HG03139 (cell line): Measurements from ENCODE around the gene NDUFS8.

ENCODE experiments used
- ATAC-seq: cut with Tn5 transposase; IDR thresholded peaks from one replicate; pipeline ENCODE4 v1.9.1; 2021; ENCODE audit not compliant: unreplicated experiment

The NDUFS8 gene

DNA sequence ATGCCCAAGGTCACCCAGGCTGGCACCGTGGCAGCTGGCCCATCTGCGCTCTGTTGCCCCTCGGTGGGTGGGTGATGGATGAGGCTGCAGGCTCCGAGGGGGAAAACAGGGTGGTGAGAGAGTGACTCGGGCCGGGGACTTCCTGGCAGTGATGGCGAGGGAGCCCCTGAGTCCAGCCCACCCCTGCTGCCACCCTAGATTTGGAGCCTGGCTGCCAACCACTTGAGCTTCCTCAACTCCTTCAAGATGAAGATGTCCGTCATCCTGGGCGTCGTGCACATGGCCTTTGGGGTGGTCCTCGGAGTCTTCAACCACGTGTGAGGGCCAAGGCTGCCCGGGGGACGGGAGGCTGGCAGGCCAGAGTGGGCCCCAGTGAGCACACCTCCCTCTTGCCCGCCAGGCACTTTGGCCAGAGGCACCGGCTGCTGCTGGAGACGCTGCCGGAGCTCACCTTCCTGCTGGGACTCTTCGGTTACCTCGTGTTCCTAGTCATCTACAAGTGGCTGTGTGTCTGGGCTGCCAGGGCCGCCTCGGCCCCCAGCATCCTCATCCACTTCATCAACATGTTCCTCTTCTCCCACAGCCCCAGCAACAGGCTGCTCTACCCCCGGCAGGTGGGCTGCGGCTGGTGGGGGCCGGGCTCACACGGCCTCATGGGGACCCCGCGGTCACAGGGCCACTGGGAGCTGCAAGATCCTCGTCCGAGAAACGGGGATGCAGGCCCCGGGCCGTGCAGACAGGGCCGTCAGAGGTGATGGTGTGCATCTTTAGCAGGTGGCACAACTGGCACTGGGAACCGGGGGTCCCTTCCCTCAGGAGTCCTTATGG, 18.4 kb downstream of the NDUFS8 start:
- no peak for ATAC-seq

DNA sequence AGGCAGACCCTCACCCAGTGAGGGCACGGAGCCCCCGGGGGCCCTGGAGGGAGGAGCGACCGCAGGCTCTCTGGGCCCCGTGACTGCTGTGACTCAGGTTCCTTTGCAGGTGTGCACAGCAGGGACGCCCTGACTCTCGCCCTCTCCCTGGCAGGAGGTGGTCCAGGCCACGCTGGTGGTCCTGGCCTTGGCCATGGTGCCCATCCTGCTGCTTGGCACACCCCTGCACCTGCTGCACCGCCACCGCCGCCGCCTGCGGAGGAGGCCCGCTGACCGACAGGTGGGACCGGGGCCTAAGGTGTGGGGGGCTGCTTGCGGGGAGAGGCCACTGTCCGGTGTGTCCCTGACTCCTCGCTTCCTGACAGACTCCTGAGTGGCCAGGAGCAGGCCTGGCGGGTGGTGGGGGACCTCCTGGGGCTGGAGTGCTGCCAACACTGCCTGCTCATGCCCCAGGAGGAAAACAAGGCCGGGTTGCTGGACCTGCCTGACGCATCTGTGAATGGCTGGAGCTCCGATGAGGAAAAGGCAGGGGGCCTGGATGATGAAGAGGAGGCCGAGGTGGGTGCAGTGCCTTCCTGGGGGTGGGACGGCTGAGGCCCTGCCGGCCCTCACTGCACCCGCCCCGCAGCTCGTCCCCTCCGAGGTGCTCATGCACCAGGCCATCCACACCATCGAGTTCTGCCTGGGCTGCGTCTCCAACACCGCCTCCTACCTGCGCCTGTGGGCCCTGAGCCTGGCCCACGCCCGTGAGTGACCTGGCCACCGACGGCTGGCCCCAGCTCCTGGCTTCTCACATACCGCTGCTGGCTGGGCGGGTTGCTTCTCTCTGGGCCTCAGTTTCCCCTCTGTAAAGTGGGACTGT, 19.3 kb downstream of the NDUFS8 start:
- no peak for ATAC-seq

DNA sequence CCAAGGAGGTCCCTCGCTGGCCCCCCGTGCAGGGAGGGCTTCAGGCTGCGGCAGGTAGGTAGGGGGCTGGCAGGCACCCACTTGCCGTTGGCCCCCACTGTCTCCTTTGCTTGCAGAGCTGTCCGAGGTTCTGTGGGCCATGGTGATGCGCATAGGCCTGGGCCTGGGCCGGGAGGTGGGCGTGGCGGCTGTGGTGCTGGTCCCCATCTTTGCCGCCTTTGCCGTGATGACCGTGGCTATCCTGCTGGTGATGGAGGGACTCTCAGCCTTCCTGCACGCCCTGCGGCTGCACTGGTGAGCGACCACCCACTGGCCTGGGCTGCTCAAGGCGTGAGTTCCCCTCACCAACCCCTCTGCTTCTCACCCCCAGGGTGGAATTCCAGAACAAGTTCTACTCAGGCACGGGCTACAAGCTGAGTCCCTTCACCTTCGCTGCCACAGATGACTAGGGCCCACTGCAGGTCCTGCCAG, 19.9 kb downstream of the NDUFS8 start:
- no peak for ATAC-seq

DNA sequence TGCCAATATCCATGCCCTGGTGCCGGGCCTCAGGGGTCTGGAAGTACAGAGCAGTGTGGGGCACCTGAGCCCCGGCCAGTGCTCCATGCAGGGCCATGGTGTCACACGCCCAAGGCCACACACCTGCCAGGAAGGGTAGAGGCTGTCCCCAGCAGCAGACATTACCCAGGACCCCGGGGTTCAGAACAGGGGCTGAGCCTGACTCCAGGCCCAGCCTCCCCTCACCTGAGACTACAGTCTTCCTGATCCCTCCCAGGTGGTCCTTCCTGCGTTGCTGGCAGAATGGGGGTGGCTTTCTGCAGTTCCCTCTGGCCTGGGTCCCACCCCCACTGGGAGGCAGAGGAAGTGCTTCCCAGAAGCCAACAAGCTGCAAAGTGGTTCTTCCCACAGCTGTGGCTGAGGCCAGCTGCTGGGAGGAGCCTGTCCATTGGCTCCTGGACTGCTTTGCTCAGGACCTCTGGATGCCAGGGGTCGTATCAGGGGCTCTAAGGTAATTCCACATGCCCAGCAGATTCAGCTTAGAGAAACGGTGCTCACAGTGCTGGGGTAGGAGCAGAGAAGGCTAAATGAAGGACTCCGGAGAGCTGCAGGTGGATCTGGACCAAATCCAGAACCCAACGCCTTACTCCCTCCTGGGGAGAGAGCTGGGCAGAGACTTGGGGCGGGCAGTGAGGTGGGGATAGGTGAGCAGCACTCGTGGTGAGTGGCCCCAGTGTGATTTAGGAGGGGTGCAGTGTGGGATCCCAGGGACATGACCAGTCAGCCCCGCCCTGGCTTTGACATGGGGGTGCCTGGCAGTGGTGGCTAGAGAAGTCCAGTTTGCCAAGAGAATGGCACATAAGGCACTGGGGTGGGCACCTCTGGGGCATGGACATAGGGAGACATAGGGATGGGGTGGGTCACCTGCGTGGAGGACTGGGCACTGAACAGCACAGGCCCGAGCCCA, 21.0 kb downstream of the NDUFS8 start:
- ATAC-seq, result no peak

DNA sequence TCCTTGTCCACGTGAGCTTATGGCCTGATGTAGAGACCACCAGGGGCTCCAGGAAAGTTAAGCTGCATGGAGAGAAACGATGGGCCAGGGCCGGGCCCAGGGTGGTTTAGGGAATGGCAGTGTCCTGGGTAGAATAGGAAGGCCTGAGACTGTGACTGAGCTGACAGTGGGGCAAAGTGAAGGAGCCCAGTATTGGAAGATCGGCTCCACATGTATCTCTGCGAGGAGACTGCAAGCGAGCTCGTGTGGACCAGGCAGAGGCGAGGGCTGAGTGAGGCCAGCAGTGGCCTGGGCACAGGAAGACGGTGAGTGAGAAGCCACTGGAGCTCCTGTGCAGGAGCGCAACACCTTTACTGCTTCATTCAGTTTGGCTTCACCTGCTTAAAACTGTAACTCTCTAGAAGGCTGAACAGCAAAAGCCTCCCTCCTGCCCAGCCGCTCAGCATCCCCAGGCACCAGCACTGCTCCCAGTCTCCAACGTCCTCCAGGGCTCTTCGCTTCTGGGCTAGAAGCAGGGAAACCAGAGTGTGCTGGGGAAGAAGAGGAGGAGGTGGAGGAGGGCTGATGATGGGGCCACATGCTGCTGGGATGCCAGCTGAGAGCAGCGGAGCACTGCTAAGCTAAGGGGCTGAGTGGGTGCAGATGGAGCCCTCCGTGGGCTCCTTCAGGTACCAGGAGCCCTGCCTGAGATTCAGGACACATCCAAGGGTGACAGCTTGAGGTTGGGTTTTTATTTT, 21.8 kb downstream of the NDUFS8 start:
- no peak for ATAC-seq

DNA sequence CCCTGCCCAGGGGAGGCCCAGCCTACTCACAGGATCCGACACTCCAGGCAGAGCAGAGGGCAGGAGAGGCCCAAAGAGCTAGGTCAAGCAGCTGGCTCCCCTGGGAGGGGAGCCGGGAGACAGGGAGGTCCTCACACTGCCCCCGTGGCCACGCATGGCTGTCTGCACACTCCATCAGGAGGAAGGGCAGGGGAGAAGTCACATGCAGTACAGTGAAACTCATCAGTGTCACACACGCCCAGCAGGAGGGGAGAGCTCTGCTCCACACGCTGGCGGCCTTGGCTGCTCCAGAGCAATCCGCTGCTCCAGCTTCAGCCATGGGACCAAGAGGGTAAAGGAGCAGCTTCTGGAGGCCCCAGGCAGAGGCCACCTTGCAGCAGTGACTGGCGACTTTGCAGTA, 22.6 kb downstream of the NDUFS8 start:
- no peak for ATAC-seq

DNA sequence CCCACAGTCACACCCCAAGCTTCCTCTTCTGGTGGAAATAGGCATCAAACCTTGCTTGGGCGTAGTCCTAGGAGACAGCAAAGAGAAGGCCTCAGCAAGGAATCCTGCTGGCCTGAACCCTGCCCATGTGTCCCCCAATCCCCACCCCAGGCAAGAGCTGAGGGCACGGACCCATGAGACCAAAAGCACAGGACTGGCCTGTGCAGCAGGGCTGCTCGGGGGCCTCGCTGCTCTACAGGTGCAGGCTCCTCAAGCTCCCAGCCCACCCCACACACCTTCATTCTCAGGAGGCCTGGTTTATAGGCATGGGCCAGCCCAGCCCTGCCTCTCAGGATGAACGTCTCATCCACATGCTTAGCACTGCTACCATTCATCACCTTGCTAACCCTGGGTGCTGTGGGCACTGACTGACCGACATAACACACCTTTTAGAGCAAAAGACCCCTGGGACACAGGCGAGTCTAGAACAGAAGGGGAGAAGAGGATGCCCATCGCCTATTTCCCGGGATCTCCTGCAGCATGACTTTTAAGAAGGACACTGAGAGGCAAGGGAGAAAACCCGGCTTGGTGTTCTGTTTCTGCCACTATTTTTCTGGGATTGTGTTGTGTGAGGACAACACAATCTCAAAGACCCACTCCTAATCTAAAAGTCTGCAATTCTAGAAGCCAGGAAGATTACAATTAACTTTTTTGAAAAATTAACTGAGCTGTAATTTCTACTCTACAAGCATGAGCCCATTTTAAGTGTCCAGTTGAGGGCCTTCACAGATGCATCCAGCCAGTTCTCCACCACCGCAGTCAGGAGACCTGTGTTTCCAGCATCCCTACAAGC, 23.7 kb downstream of the NDUFS8 start:
- ATAC-seq, result no peak

DNA sequence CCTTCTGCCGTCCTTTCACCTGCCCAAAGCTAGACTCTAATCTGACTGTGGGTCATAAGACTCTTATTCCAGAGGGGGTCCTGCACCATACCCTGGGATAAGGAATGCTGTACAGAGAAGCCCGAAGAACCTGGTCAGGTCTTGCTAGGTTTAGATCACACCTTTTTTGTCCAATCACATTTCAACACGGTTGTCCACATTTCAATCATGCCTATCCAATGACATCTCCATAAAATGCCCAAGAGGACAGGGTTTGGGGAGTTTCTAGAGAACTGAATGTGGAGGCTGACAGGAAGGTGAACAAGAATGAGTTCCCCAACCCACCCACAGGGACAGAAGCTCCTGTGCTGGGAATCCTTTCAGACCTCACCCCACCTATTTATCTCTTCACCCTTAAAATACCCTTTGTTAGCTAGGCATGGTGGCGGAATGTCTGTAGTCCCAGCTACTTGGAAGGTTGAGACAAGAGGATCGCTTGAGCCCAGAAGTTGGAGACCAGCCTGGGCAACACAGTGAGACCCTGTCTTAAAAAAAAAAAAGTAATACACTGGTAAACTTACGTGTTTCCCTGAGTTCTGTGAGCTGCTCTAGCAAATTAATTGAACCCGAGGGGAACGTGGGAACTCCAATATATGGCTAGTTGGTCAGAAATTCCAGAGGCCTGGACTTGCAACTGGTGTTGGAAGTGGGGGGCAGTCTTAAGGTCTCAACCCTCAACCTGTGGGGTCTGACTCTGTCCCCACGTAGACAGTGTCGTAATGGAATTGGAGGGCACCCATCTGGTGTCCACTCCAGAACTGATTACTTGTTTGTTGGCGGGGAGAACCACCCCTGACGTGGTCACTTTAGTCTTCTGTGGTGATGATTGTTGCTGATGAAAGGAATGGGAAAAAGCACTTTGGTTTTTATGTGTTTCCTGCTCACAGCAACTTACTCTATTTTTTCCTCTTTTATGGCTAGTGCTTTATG, 26.1 kb downstream of the NDUFS8 start:
- ATAC-seq, result no peak

DNA sequence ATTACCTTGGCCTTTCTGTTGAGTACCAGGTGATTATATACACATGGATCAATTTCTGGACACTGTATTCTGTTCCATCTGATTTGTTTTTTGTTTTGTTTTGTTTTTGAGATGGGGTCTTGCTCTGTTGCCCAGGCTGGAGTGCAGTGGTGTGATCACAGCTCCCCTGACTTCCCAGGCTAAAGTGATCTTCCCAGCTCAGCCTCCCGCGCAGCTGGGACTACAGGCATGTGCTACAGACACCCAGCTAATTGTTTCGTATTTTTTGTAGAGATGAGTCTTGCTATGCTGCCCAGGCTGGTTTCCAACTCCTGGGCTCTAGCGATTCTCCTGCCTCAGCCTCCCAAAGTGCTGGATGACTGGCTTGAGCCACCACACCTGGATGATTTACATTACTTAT, 27.3 kb downstream of the NDUFS8 start:
- ATAC-seq, result no peak

DNA sequence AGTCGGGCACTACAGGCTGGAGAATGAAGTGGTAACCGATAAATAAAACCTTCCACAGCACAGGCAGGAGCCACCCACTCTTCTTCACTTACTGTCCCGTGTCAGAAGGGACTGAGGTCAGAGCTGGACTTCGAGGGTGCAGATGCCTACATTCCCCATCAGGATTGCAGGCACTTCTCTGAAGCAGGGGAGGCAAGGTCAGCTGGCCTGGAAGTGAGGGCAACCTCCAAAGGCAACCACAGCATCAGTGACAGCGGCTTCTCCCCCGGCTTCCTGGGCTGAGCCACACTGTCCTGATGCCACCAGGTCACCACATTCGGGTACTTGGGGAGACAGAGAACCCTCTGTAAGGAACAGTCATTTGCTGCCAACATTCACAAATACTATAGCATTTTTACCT, 31.0 kb downstream of the NDUFS8 start:
- no peak for ATAC-seq

DNA sequence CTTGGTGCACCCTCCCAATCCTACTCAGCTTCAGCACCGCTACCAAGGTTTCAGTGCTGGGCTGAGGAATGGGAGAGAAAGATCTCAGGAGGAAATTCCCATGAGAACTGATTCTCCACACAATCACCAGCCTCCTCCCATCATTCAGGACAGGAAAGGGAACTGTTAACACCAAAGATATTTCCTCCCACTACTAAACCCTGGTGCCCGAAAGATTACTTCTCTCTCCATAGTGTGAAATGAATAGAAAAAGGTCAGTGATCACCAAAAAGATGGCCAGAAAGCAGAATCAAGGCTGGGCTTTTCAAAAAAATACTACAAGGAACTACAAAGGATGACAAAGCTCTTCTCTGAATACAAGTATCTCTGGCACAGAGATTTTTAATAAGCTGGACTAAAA, 34.4 kb downstream of the NDUFS8 start:
- ATAC-seq, result no peak

DNA sequence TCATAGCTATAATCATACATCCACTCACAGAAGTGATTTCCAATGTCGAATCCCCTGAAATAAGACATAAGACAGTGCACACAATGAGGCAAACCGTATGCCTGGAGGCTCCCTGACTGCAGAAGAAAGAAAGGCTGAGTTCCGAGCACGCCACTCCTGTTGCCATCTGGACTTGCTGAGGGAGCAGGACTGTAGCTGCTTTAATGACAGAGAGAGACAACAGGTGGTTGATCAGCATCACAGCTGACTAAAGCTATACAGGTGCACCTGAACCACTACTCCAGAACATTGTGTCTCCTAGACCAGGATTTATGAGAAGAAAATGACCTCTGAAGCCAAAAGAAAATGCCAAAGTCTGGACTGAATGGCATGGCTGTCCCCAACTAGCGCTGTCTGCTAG, 35.4 kb downstream of the NDUFS8 start:
- ATAC-seq, result no peak

DNA sequence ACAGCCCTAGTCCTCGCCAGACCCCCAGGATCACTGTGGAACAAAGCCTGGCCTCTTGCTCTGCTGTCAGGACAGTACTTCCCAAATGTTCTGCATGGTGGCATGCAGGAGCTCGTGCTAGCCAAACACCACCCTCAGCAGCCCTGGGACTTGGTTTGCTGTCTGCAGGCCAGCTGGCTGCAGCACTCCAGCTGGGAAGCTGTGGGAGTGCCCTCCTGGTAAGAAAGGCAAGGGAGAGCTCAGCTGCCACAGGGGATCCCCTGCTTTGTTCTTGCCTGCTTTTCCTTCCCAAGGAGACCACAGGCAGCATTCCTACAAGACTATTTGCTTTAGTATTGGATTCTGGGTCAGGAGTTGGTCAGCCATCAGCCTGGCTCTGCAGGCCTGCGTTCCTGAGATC, 36.3 kb downstream of the NDUFS8 start:
- ATAC-seq, result no peak

DNA sequence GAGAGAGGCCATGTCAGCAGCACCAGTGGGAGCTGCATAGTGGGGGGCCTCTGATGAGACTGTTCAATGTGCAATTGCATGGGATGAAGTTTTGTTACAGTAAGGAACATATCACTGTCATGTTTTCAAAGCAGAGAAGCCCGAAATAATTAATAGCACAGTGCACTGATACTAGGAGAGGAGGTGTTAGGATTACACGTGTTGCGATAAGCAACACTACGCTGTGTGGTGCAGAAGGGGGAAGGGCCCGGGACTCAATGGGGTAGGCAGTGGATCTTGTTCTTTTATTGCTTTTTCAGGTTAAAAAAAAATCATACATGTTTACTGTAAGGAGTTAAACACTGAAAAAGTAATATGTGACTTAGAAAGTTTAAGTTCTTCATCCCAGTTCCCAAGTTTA, 37.5 kb downstream of the NDUFS8 start:
- no peak for ATAC-seq

DNA sequence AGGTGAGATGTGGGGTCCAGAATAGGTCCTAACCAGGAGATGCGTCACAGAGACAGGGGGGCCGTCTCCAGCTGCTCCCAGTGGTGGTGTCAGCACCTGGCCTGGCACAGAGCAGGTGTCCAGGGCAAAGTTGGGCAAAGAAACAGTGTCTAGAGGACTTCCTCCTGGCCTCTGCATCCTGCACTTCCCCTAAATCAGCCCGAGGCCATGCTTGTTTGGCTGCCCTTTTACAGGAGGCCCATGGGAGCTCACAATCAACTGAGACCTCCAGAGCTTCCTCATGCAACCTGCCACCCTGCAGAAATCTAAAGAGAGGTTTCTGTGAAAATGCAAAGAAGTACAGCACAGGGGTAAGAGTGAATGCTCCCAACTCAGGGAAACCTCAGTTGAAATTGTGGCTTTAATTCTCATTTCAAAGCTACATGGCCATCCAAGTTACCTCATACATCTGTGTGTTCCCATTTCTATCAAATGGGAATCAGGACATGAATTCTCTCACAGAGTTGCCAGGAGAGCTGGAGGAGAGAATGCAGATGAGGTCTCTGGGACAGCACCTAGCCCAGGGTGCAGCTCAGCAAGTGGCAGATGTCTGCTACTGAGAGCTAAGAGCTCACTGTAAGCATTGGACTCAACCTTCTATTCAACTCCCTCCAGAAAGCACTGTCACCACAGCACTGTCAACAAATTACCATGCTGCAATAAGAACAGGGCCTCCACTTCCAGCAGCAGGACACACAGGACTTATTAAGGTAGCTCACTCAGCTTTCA, 41.0 kb downstream of the NDUFS8 start:
- no peak for ATAC-seq

DNA sequence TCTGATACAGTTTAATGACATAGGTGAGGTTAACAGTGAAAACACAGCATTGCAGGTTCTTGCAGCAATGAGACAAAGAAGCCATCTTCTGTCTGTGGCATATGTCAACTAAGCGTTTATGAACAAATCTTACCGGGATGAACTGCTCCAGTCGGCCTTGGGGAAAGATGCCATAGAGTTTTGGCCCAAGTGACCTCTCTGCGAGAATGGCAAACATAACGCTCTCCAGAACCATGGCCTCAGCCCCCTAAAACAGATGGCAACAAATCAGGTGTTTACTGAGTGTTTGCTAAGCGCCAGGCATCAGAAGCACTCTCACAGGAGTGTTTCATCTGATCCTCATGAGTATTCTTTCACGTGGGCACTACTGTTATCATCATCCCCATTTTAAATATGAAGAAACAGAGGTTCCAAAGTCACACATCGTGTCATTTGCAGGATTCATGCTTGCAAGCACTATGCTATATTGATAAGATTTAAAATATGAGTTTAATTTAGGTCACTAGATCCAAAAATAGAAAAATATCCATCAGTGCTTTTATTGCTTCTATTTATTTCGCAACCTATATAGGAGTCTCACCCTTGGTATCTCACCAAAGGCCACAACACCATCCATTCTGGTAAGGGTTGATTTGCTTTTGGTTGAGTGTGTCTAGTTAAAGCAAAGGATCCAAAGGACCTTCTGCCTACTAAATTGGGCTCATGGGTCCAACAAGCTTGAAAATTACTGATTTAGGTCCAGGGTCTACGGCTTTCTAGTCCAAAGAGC, 44.3 kb downstream of the NDUFS8 start:
- no peak for ATAC-seq
